WTC11 (cell line): Measurements from ENCODE around the gene ZNF213. TPM values are rescaled to one million over a fixed set of nuclear protein-coding genes. Genes with fewer than 3 reads are reported as not detected.

ENCODE experiments used
- ATAC-seq: fragments of 200-7000 bp; cut with Tn5 transposase; 2 replicates; pipeline ENCODE4 v1.10.0; 2021; ENCODE audit warnings: mild to moderate bottlenecking, moderate library complexity
- CTCF ChIA-PET: fragments of 300-600 bp; sonication (Branson Sonifier 250); formaldehyde crosslinking; loops from one replicate; lab custom pipeline; 2021; ENCODE audit warnings: antibody characterized with exemption; lab: Charles Lee
- POLR2A ChIA-PET: fragments of 350-600 bp; sonication (Branson Sonifier 250); formaldehyde crosslinking; loops from one replicate; lab custom pipeline; 2021; ENCODE audit warnings: antibody characterized with exemption; lab: Charles Lee
- DNase-seq: peaks from one replicate; pipeline ENCODE4 v3.0.0; 2021; ENCODE audit warnings: low spot score
- H3K27ac Mint-ChIP-seq: 2 replicates; pipeline ENCODE4 v1.8.0; 2021; ENCODE audit warnings: mixed read lengths
- H3K27me3 Mint-ChIP-seq: 2 replicates; pipeline ENCODE4 v1.8.0; 2021; ENCODE audit warnings: low read depth, mild to moderate bottlenecking, moderate library complexity, mixed read lengths
- H3K36me3 Mint-ChIP-seq: 2 replicates; pipeline ENCODE4 v1.8.0; 2021; ENCODE audit warnings: mixed read lengths
- H3K4me1 Mint-ChIP-seq: 2 replicates; pipeline ENCODE4 v1.8.0; 2022; ENCODE audit warnings: mixed read lengths
- H3K4me3 Mint-ChIP-seq: 2 replicates; pipeline ENCODE4 v1.8.0; 2021; ENCODE audit warnings: mild to moderate bottlenecking, moderate library complexity, mixed read lengths
- H3K9me3 Mint-ChIP-seq: 2 replicates; pipeline ENCODE4 v1.8.0; 2021; ENCODE audit warnings: mixed read lengths
- ATF1 ChIP-seq: sonication (generic); formaldehyde crosslinking; IDR thresholded peaks from 2 replicates; pipeline ENCODE4 v1.8.1; 2023; ENCODE audit warnings: mild to moderate bottlenecking, moderate library complexity, missing genetic modification reagents
- ESRRA ChIP-seq: sonication (generic); formaldehyde crosslinking; IDR thresholded peaks from 2 replicates; pipeline ENCODE4 v1.8.1; 2022; ENCODE audit warnings: mild to moderate bottlenecking, missing genetic modification reagents, borderline replicate concordance
- FOXP4 ChIP-seq: sonication (generic); formaldehyde crosslinking; IDR thresholded peaks from 2 replicates; pipeline ENCODE4 v1.8.0; 2022; ENCODE audit warnings: mild to moderate bottlenecking, missing genetic modification reagents
- GABPB1 ChIP-seq: sonication (generic); formaldehyde crosslinking; IDR thresholded peaks from 2 replicates; pipeline ENCODE4 v1.8.1; 2023; ENCODE audit warnings: mild to moderate bottlenecking, missing genetic modification reagents
- GTF2I ChIP-seq: fragments of 250-450 bp; sonication (Bioruptor Pico); conservative IDR thresholded peaks from 2 replicates; pipeline ENCODE4 v1.4.0; 2021; ENCODE audit warnings: mild to moderate bottlenecking
- MXD4 ChIP-seq: fragments of 250-450 bp; sonication (Bioruptor Pico); IDR thresholded peaks from 2 replicates; pipeline ENCODE4 v1.8.0; 2021; ENCODE audit warnings: mild to moderate bottlenecking, moderate library complexity, borderline replicate concordance
- NFATC4 ChIP-seq: fragments of 250-450 bp; sonication (Bioruptor Pico); IDR thresholded peaks from 2 replicates; pipeline ENCODE4 v1.9.0; 2021; ENCODE audit warnings: mild to moderate bottlenecking
- NFE2L1 ChIP-seq: sonication (generic); formaldehyde crosslinking; IDR thresholded peaks from 2 replicates; pipeline ENCODE4 v1.8.1; 2023; ENCODE audit warnings: missing genetic modification reagents
- PRDM15 ChIP-seq: sonication (generic); formaldehyde crosslinking; IDR thresholded peaks from 2 replicates; pipeline ENCODE4 v1.8.0; 2022; ENCODE audit warnings: missing genetic modification reagents
- PREB ChIP-seq: sonication (generic); formaldehyde crosslinking; IDR thresholded peaks from 2 replicates; pipeline ENCODE4 v1.8.1; 2022; ENCODE audit warnings: mild to moderate bottlenecking, missing genetic modification reagents, moderate library complexity, borderline replicate concordance
- TEAD4 ChIP-seq: sonication (generic); formaldehyde crosslinking; IDR thresholded peaks from 2 replicates; pipeline ENCODE4 v1.8.0; 2022; ENCODE audit warnings: mild to moderate bottlenecking, missing genetic modification reagents
- ZBTB21 ChIP-seq: sonication (generic); formaldehyde crosslinking; IDR thresholded peaks from 2 replicates; pipeline ENCODE4 v1.8.1; 2023; ENCODE audit warnings: mild to moderate bottlenecking, missing genetic modification reagents, borderline replicate concordance
- ZNF232 ChIP-seq: sonication (generic); formaldehyde crosslinking; IDR thresholded peaks from 2 replicates; pipeline ENCODE4 v1.8.0; 2022; ENCODE audit warnings: mild to moderate bottlenecking, missing genetic modification reagents
- total RNA-seq: library from RNA; stranded (reverse); gene quantifications from 3 replicates; pipeline ENCODE4 v1.2.3, GENCODE V29; 2021
- TF ChIP-seq, protein P1 (sequence below): fragments of 250-450 bp; sonication (Bioruptor Pico); conservative IDR thresholded peaks from 2 replicates; pipeline ENCODE4 v1.9.0; 2021; ENCODE audit warnings: mild to moderate bottlenecking
- TF ChIP-seq, protein P2 (sequence below): sonication (generic); formaldehyde crosslinking; IDR thresholded peaks from 2 replicates; pipeline ENCODE4 v1.8.0; 2022; ENCODE audit warnings: mild to moderate bottlenecking, missing genetic modification reagents
- TF ChIP-seq, protein P3 (sequence below): sonication (generic); formaldehyde crosslinking; IDR thresholded peaks from 2 replicates; pipeline ENCODE4 v1.8.1; 2023; ENCODE audit warnings: mild to moderate bottlenecking, missing genetic modification reagents
- TF ChIP-seq, protein P4 (sequence below): fragments of 250-450 bp; sonication (Bioruptor Pico); IDR thresholded peaks from 2 replicates; pipeline ENCODE4 v1.9.0; 2021; ENCODE audit warnings: moderate library complexity, mild to moderate bottlenecking, inconsistent platforms, borderline replicate concordance

ZNF213 gene
- total RNA-seq, 1 experiment from 2014 or later = 11.6 TPM

GRCh38 chr16:3161235-3162018 is 26.6 kb downstream of the ZNF213 start (continued):
- TF ChIP-seq, protein P1, sequence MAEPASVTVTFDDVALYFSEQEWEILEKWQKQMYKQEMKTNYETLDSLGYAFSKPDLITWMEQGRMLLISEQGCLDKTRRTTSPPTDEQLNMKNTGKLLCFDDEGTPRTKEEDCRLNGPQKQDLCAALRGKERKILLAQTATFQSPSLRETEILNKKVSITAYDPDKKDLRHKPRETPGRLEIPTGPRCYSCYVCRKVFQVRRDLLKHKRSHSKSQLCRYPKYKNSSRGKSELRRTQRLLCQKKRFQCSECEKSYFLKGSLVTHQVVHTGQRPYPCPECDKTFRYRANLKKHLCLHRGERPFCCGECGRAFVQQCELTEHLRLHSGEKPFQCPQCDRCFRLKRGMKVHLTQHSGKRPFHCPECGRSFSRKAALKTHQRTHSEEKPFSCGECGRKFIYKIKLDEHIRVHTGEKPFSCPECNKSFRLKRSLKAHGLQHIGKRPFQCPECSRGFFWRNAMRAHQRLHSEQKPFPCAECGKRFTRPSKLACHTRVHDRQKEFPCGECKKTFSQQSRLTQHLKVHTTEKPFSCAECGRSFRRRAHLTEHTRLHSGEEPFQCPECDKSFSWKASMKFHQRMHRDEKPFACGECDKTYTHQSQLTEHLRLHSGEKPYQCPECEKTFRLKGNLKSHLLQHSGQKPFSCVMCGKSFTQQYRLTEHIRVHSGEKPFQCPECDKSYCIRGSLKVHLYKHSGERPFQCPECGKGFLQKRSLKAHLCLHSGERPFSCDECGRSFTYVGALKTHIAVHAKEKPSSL (CRISPR knock-in tag) = no peak
- TF ChIP-seq, all 79 proteins: peak for 0

- no peak overlapping the region for H3K27ac Mint-ChIP-seq
- ATAC-seq (no peak), DNase-seq (no peak)
- no peak overlapping the region for H3K4me3 Mint-ChIP-seq
- CTCF ChIA-PET = interaction anchor here (0.7 to 6.2 kb wide), 9 partner anchors 9 to 35 kb away, joined by 3 to 75 read pairs (median 9); partner anchors contain the start of gene OR1F1
- H3K9me3 Mint-ChIP-seq = peaks cover 11% of the 10 kb centered on the region
- POLR2A ChIA-PET = no interaction called here
- H3K36me3 Mint-ChIP-seq = no peaks in the 10 kb centered on the region
- H3K4me1 Mint-ChIP-seq = peaks cover 3% of the 10 kb centered on the region
- H3K27me3 Mint-ChIP-seq = peaks cover 27% of the 10 kb centered on the region
- TF ChIP-seq ATF1 (CRISPR knock-in tag) (no peak), PRDM15 (no peak), NFE2L1 (CRISPR knock-in tag) (no peak), GABPB1 (CRISPR knock-in tag) (no peak), FOXP4 (CRISPR knock-in tag) (no peak), ZBTB21 (CRISPR knock-in tag) (no peak), NFATC4 (CRISPR knock-in tag) (no peak), TEAD4 (no peak), ESRRA (CRISPR knock-in tag) (no peak), GTF2I (CRISPR knock-in tag) (no peak), PREB (CRISPR knock-in tag) (no peak), ZNF232 (no peak), MXD4 (CRISPR knock-in tag) (no peak)
- TF ChIP-seq, protein P1 (CRISPR knock-in tag) = no peak
- TF ChIP-seq, protein P2, sequence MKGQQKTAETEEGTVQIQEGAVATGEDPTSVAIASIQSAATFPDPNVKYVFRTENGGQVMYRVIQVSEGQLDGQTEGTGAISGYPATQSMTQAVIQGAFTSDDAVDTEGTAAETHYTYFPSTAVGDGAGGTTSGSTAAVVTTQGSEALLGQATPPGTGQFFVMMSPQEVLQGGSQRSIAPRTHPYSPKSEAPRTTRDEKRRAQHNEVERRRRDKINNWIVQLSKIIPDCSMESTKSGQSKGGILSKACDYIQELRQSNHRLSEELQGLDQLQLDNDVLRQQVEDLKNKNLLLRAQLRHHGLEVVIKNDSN (CRISPR knock-in tag) = no peak
- TF ChIP-seq, protein P3, sequence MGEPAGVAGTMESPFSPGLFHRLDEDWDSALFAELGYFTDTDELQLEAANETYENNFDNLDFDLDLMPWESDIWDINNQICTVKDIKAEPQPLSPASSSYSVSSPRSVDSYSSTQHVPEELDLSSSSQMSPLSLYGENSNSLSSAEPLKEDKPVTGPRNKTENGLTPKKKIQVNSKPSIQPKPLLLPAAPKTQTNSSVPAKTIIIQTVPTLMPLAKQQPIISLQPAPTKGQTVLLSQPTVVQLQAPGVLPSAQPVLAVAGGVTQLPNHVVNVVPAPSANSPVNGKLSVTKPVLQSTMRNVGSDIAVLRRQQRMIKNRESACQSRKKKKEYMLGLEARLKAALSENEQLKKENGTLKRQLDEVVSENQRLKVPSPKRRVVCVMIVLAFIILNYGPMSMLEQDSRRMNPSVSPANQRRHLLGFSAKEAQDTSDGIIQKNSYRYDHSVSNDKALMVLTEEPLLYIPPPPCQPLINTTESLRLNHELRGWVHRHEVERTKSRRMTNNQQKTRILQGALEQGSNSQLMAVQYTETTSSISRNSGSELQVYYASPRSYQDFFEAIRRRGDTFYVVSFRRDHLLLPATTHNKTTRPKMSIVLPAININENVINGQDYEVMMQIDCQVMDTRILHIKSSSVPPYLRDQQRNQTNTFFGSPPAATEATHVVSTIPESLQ = no peak
- TF ChIP-seq, protein P4, sequence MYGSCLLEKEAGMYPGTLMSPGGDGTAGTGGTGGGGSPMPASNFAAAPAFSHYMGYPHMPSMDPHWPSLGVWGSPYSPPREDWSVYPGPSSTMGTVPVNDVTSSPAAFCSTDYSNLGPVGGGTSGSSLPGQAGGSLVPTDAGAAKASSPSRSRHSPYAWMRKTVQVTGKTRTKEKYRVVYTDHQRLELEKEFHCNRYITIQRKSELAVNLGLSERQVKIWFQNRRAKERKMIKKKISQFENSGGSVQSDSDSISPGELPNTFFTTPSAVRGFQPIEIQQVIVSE = no peak
These were observed 29.5 kb downstream of the ZNF213 start for GRCh38 chr16:3164121-3164991.
